GM21737 (cell line): ENCODE data around the gene LIPM.

Experiments
- ATAC-seq: cut with Tn5 transposase; IDR thresholded peaks from one replicate; pipeline ENCODE4 v1.9.1; 2021; ENCODE audit warnings: mild to moderate bottlenecking, moderate library complexity; ENCODE audit not compliant: unreplicated experiment

LIPM gene

GRCh38 chr10:88800152-88801125 lies 2.1 kb upstream of the LIPM start:
- ATAC-seq: no peak

DNA sequence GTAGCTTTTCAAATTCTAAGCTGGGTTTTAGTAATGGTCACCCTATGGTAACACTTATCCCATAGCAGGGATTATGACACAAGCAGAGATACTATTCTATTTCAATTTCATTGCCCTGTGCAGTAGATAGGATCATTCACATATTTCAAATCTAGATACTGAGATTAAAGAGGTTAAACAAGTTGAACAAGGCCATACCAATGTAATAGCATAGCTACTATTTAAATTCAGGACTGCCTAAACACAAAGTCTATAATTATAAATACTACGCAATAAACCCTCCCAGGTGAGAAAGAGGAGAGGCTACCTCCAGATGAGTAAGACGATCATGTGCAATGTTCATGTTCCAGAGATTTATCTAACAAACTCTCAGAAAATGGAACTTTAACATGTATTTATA lies 1.1 kb downstream of the LIPM start:
- ATAC-seq: no peak

GRCh38 chr10:88804083-88804812 lies 1.7 kb downstream of the LIPM start:
- no peak for ATAC-seq

DNA sequence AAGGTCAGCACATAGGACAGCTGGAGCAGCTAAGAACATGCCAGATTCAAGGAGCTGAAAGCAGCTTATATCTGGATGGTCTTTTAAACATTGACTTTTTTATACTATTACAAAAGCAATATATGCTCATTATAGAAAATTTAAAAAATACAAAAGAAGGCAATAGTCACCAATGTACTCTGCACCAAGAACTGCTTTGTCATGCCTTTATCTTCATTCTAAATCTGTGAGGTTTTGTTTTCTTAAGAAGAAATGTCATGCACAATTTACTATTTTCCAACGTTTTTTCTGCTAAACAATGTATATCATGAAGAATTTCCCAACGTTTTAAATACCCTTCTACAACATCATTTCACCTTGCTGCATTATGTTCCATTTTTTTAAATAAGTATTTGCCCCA lies 2.8 kb downstream of the LIPM start:
- no peak for ATAC-seq

GRCh38 chr10:88805924-88806323 lies 3.4 kb downstream of the LIPM start:
- ATAC-seq: no peak

DNA sequence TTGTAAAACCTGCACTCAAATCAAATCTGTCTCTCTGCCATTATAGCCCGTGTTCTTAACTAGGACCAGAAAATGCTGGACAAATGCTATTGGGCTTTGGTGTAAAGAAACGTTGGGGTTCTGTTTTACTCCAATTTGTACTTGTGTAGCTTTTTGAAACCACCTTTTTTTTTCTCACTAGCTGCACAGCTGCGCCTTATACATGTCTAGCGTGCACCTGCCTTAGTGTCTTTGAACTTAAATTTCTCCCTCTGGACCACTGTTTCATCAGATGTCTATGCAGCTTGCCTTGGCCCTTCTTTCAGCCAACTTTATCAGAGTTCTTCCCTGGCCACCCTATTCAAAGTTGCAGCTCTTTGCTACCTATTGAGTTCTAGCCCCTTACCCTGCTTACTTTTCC lies 7.1 kb downstream of the LIPM start:
- no peak for ATAC-seq

DNA sequence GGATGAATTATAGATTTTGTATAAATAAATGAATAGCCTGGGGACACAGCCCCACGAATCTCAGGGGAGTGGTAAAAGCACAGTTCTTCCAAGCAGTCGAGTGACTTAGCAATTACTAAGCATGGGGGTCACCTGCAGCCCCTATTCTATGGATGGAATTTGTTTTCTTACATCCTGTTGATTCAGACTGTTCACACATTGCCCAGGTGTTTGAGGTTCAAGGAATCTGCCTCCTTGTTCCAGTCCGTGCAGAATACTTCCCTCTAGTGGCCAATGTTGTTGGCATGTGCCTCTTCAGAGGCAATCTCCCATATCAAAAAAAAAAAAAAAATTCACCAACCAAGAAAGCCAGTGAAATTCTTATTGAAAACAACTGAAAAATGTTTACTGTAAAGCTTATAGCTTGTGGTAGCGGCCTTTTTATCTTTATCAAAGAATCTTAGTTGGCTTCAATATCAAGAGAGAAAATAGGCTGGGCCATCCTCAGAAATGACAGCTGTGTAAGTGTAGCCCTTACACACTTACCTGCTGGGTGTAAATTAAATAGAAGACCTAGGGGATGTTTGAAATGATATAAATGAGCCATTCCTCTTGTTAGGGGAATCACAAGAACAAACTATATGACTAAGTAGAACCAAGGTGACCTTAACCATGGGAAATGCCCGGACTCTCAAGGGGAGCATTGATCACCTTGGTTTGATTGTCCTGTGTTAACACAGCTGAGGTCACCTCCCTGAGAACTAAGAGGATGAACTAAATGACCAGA lies 7.8 kb downstream of the LIPM start:
- ATAC-seq: no peak

DNA sequence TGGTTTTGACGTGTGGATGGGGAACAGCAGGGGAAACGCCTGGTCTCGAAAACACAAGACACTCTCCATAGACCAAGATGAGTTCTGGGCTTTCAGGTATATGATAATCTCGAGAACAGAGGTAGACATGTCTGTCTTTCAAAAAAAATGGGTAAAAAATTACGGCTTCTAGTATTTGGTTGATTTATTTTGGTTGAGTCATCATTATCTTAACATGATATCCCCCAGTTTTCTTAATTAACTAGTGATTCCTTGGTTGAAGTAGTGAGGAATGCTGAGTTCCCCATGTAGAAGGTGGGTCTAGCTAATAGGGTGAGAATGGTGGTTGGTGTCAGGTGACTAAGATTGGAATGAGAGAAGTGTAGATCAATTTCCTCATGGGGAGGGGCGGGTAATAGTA lies 10.7 kb downstream of the LIPM start:
- no peak for ATAC-seq

GRCh38 chr10:88819290-88819689 lies 16.8 kb downstream of the LIPM start:
- no peak for ATAC-seq

GRCh38 chr10:88820748-88821401 lies 18.3 kb downstream of the LIPM start:
- ATAC-seq: no peak

DNA sequence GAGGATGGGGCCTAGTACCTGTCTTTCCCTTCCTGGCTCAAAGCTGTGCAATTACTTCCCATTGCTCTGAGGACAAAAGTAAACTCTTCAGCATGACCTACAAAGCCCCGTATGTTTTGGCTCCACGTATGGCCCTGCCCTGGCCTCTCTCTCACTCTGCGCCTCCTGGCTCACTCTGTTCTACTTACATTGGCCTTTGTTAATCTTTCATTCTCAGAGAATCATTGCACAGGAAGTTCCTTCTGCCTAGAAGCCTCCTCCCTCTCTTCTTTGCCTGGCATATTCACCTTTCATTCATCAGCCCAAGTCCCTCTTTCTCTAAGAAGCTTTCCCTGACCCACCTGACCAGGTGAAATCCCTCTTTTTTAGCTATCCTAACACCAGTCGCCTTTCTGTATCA lies 23.9 kb downstream of the LIPM start:
- ATAC-seq: no peak

- no peak for ATAC-seq
These were observed 25.1 kb downstream of the LIPM start for GRCh38 chr10:88827671-88828070.

DNA sequence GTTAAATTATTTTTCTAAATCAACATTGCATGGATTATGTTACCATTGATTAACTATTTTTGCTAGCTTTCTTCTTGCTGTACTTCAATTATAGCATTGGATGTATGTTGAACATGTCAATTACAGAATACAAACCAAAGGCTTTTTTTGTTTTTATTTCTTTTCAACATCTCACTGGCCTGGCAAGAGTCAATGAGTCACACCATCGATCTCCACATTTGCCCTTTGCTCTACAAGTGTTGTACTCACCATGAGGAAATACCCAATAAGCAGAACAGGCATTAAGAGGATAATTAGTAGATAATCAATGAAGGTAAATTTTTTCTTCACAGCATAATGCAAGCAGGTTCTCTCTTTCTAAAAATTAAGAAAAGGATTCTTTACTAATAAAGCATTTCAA lies 25.8 kb downstream of the LIPM start:
- no peak for ATAC-seq

DNA sequence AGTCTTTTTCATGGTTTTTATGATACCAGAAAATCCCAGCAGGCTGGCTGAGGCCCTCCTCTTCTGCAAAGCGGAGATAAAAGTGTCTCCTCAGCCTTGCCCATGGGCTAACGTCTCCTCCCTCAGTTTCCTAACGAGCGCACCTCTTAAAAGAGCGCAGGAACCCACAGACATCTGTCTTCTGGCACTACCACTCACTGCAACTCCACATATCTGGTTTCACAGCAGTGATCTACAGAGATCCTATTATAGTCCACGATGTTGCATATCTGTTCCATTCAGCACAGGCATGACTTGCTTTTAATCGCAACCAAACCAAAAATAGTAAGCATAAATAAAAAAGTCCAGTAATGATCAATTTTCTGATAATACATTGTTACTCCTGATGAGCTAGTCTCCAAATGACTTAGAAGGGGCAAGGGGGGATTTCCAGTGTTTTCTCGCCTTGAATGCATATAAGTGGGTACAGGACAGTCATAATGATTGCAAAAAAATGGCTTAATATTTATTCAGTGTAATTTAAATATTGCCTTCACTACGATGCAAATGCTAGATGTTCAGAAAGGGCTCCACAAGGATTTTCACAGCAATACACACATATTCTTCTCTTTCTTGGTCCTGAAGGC lies 28.2 kb downstream of the LIPM start:
- ATAC-seq: no peak

DNA sequence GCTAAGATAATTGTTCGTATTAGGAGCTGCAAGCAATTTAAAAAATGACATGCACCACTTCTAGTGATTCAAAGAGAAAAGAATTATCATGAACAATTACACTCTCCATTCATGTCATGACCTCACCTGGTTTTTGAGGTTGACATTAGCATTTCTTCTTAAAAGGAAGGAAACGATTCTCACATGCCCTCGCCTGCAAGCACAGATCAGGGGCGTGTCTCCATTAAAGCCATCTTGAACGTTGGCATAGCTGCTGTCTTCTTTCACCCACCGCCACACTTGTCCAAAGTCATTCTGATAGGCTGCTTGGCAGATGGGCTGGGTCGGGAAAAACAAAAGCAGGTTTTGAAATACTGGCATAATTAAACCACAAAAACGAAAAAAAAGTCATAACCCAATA lies 29.2 kb downstream of the LIPM start:
- ATAC-seq: no peak

DNA sequence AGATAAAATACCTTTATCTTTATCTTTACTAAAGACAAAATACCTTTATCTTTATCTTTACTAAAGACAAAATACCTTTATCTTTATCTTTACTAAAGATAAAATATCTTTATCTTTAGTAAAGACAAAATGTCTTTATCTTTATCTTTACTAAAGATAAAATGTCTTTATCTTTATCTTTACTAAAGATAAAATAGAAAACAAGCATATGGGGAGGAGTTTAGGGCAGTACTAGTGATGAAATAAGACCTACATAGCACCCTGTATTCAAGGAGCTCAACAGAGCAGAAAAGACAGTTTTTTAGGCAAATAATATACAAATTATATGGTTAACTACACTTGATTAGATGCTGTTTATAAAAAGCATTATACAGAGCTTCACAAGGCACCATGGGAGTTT lies 29.8 kb downstream of the LIPM start:
- no peak for ATAC-seq

GRCh38 chr10:88833156-88833555 lies 30.6 kb downstream of the LIPM start:
- ATAC-seq: no peak

DNA sequence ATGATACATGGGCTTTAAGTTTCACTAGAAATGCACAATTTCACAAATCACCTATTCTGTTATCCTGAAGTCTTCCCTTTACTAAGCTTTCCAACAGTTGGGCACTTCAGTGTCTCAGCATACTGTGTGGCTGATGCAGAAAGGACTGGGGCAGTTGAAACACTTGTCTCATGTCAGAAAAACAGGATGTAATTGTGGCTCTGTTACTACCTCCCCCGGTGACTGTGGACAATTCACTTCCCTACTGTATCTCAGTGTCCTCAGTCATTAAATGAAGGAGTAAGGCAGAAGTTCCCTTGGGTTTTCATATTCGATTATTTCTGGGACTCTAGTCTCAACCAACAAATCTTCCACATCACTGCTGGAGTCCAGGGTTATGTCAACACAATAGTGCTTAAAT lies 31.2 kb downstream of the LIPM start:
- no peak for ATAC-seq

GRCh38 chr10:88835096-88835909 lies 32.8 kb downstream of the LIPM start:
- peak; percentile 55 for ATAC-seq

GRCh38 chr10:88835910-88836221 lies 33.3 kb downstream of the LIPM start:
- peak; percentile 12 for ATAC-seq
